ENCODE measurements around the gene EIF5.

The EIF5 gene

GRCh38 chr14:103333754-103334643 is at the start of gene EIF5:
EIF5 (plus strand) TSS chr14:103334237; CDS start chr14:103335861, 1,624 bp downstream.
- DNase-seq = peak; percentile 98

- DNase-seq = no peak
Measured at GRCh38 chr14:103284574-103285467, 49.2 kb upstream of the EIF5 start.

GRCh38 chr14:103286460-103286859 is 47.6 kb upstream of the EIF5 start:
- no peak for DNase-seq

GRCh38 chr14:103286968-103287850 is 46.8 kb upstream of the EIF5 start:
- no peak for DNase-seq

GRCh38 chr14:103288076-103288766 is 45.8 kb upstream of the EIF5 start:
- no peak for DNase-seq

GRCh38 chr14:103290056-103290455 is 44.0 kb upstream of the EIF5 start:
- no peak for DNase-seq

GRCh38 chr14:103290494-103290893 is 43.5 kb upstream of the EIF5 start:
- no peak for DNase-seq

- no peak for DNase-seq
Measured at GRCh38 chr14:103290961-103291360, 43.1 kb upstream of the EIF5 start.

GRCh38 chr14:103292426-103293374 is 41.3 kb upstream of the EIF5 start:
- DNase-seq = peak; percentile 35 to 55

GRCh38 chr14:103293465-103293864 is 40.6 kb upstream of the EIF5 start:
- no peak for DNase-seq

- no peak for DNase-seq
Measured at GRCh38 chr14:103294091-103294490, 39.9 kb upstream of the EIF5 start.

GRCh38 chr14:103296007-103296406 is 38.0 kb upstream of the EIF5 start:
- DNase-seq = no peak

GRCh38 chr14:103296987-103297386 is 37.0 kb upstream of the EIF5 start:
- DNase-seq = no peak

- no peak for DNase-seq
Measured at GRCh38 chr14:103298620-103299019, 35.4 kb upstream of the EIF5 start.

- no peak for DNase-seq
Measured at GRCh38 chr14:103301512-103302354, 32.3 kb upstream of the EIF5 start.

- no peak for DNase-seq
Measured at GRCh38 chr14:103302966-103303365, 31.1 kb upstream of the EIF5 start.

- DNase-seq = no peak
Measured at GRCh38 chr14:103304706-103305105, 29.3 kb upstream of the EIF5 start.

GRCh38 chr14:103308717-103309616 is 25.1 kb upstream of the EIF5 start:
- DNase-seq = no peak

All from NCI-H1930 (cell line).